ENCODE measurements around the gene SLC35A2.
"Not testable (repeated sequence)": the region's sequence is repeated elsewhere in the genome, so short reads cannot be mapped to it uniquely, and the experiment has no call there.

SLC35A2 gene

GRCh38 chrX:48890934-48891401 lies 20.5 kb downstream of the SLC35A2 start:
- no peak for TF ChIP-seq CTCF (IDR thresholded peaks at IDR 0.05)
- peaks cover 50% of the 10 kb centered on the region for H3K9me3 Mint-ChIP-seq
- peak; percentile 23 for DNase-seq
- peaks cover 14% of the 10 kb centered on the region for H3K27me3 Mint-ChIP-seq (ENCODE audit: low read depth, poor library complexity)
- H3K4me1 Mint-ChIP-seq, result peaks cover 33% of the 10 kb centered on the region
- H3K4me3 Mint-ChIP-seq, result peak overlapping the region; percentile 83
- peaks cover 14% of the 10 kb centered on the region for H3K36me3 Mint-ChIP-seq (ENCODE audit: low read depth)
- H3K27ac Mint-ChIP-seq, result no peak overlapping the region

- Mint-ChIP-seq H3K36me3 (ENCODE audit: low read depth) (peaks cover 12% of the 10 kb centered on the region), H3K4me3 (peak overlapping the region; percentile 83), H3K27me3 (ENCODE audit: low read depth, poor library complexity) (peaks cover 14% of the 10 kb centered on the region), H3K9me3 (peaks cover 48% of the 10 kb centered on the region), H3K4me1 (peaks cover 29% of the 10 kb centered on the region), H3K27ac (no peak overlapping the region)
- no peak for TF ChIP-seq CTCF (IDR thresholded peaks at IDR 0.05)
- no peak for DNase-seq
These were observed 21.0 kb downstream of the SLC35A2 start for GRCh38 chrX:48890296-48890925.

- not testable (repeated sequence) for H3K36me3 Mint-ChIP-seq (ENCODE audit: low read depth); H3K4me3 Mint-ChIP-seq; H3K27ac Mint-ChIP-seq; DNase-seq
- Mint-ChIP-seq H3K27me3 (ENCODE audit: low read depth, poor library complexity) (peaks cover 22% of the 10 kb centered on the region), H3K4me1 (peaks cover 17% of the 10 kb centered on the region), H3K9me3 (peaks cover 52% of the 10 kb centered on the region)
These were observed 24.9 kb downstream of the SLC35A2 start for GRCh38 chrX:48886586-48886985.

- Mint-ChIP-seq H3K4me3 (no peak overlapping the region), H3K4me1 (no peaks in the 10 kb centered on the region), H3K27me3 (ENCODE audit: low read depth, poor library complexity) (peaks cover 19% of the 10 kb centered on the region), H3K36me3 (ENCODE audit: low read depth) (no peaks in the 10 kb centered on the region), H3K9me3 (peaks cover 38% of the 10 kb centered on the region), H3K27ac (no peak overlapping the region)
- no peak for DNase-seq
- no peak for TF ChIP-seq CTCF (IDR thresholded peaks at IDR 0.05)
These were observed 27.7 kb downstream of the SLC35A2 start for GRCh38 chrX:48883729-48884128.

GRCh38 chrX:48876944-48877343 lies 34.5 kb downstream of the SLC35A2 start:
- H3K36me3 Mint-ChIP-seq (ENCODE audit: low read depth); H3K4me3 Mint-ChIP-seq; H3K27ac Mint-ChIP-seq; DNase-seq; H3K4me1 Mint-ChIP-seq: not testable (repeated sequence)
- Mint-ChIP-seq H3K27me3 (ENCODE audit: low read depth, poor library complexity) (peaks cover 15% of the 10 kb centered on the region), H3K9me3 (peaks cover 39% of the 10 kb centered on the region)

- DNase-seq; H3K36me3 Mint-ChIP-seq (ENCODE audit: low read depth); H3K27ac Mint-ChIP-seq; H3K4me1 Mint-ChIP-seq; H3K4me3 Mint-ChIP-seq: not testable (repeated sequence)
- Mint-ChIP-seq H3K27me3 (ENCODE audit: low read depth, poor library complexity) (peaks cover 22% of the 10 kb centered on the region), H3K9me3 (peaks cover 49% of the 10 kb centered on the region)
These were observed 39.4 kb downstream of the SLC35A2 start for GRCh38 chrX:48872017-48872416.

- Mint-ChIP-seq H3K9me3 (peaks cover 66% of the 10 kb centered on the region), H3K4me1 (no peaks in the 10 kb centered on the region), H3K27ac (no peak overlapping the region), H3K4me3 (no peak overlapping the region), H3K36me3 (ENCODE audit: low read depth) (no peaks in the 10 kb centered on the region), H3K27me3 (ENCODE audit: low read depth, poor library complexity) (peaks cover 37% of the 10 kb centered on the region)
- no peak for TF ChIP-seq CTCF (IDR thresholded peaks at IDR 0.05)
- DNase-seq, result no peak
These were observed 47.2 kb downstream of the SLC35A2 start for GRCh38 chrX:48864210-48864609.
